ENCODE data around the gene WDR12. TPM values are rescaled to one million over a fixed set of nuclear protein-coding genes. Genes with fewer than 3 reads are reported as not detected.

Gene WDR12
- total and polyA plus RNA-seq, 9 of the 15 experiments (the other 6 are each of a cell fraction or from before 2014, with no cell fraction given) = 109 to 554 (median 174) TPM

DNA sequence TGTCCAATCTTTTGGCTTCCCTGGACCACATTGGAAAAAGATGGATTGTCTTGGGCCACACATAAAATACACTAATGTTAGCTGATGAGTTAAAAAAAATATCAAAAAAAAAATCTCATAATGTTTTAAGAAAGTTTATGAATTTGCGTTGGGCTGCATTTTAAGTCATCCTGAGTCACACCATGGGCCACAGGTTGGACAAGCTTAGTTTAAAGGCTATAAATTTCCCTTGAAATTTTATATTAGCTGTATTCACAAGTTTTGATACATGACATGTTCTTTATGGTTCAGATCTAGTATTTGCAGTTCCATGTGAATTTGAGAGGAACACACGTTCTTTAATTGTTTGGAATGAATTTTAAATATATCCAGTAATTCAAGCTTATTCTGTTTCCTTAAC, 22.5 kb upstream of the WDR12 start:
- Histone ChIP-seq H3K4me3 (no peak overlapping the region), H3K9ac (ENCODE audit: insufficient read depth in 1 of 2, low read depth in 2 of 2, low read length in 2 of 2) (no peak overlapping the region), H3K4me1 (replicated peaks in 1 of 2; ENCODE audit: control insufficient read depth in 2 of 2, insufficient read depth in 2 of 2, low read length in 2 of 2) (no peaks in the 10 kb centered on the region; a peak in 1 of 5 replicates), H3K9me1 (ENCODE audit: control insufficient read depth, insufficient read depth, low read length) (no peaks in the 10 kb centered on the region), H3K27ac (ENCODE audit: extremely low read depth, low read depth, low read length) (no peak overlapping the region), H3K79me2 (ENCODE audit: control insufficient read depth, insufficient read depth, low read length) (no peaks in the 10 kb centered on the region), H2AFZ (ENCODE audit: low read depth, low read length) (no peak overlapping the region), H4K20me1 (replicated peaks; ENCODE audit: control insufficient read depth, insufficient read depth, low read length) (no peaks in the 10 kb centered on the region), H3K36me3 (ENCODE audit: control insufficient read depth, insufficient read depth, low read length) (no peaks in the 10 kb centered on the region), H3K4me2 (ENCODE audit: insufficient read depth, low read length) (no peak overlapping the region), H3K9me3 (replicated peaks; ENCODE audit: control insufficient read depth, insufficient read depth, low read depth, low read length) (no peaks in the 10 kb centered on the region; the same call in 1 of the 2 replicates), H3K27me3 (ENCODE audit: control insufficient read depth in 2 of 2, insufficient read depth in 2 of 2, low read length in 2 of 2) (no peaks in the 10 kb centered on the region)
- ChIA-PET CTCF (ENCODE audit: low intra/inter-chr PET ratio) (no interaction called here), POLR2A (interaction anchor here (0.7 to 1.5 kb wide), 2 partner anchors 9 to 32 kb away, joined by 3 to 4 read pairs; no protein-coding TSS in a partner anchor)
- DNase-seq (ENCODE audit: extremely low read depth in 1 of 4, low spot score in 3 of 4) (no peak), FAIRE-seq (no peak), ATAC-seq (no peak)
- TF ChIP-seq ZNF12 (CRISPR knock-in tag; IDR thresholded peaks at IDR 0.05) (no peak), PHTF2 (CRISPR knock-in tag; IDR thresholded peaks at IDR 0.05) (no peak), FOXK2 (conservative IDR thresholded peaks at IDR 0.05 in 1 of 2, IDR thresholded peaks at IDR 0.05 in 1 of 2; ENCODE audit: low read depth in 2 of 2) (no peak), ZC3H8 (IDR thresholded peaks at IDR 0.05) (no peak), ZNF311 (CRISPR knock-in tag; IDR thresholded peaks at IDR 0.05) (no peak), CBX5 (IDR thresholded peaks at IDR 0.05; ENCODE audit: borderline replicate concordance, low read depth) (no peak), GTF2B (IDR thresholded peaks at IDR 0.05; ENCODE audit: extremely low read depth, insufficient read length) (no peak)
- TF ChIP-seq, protein P1, sequence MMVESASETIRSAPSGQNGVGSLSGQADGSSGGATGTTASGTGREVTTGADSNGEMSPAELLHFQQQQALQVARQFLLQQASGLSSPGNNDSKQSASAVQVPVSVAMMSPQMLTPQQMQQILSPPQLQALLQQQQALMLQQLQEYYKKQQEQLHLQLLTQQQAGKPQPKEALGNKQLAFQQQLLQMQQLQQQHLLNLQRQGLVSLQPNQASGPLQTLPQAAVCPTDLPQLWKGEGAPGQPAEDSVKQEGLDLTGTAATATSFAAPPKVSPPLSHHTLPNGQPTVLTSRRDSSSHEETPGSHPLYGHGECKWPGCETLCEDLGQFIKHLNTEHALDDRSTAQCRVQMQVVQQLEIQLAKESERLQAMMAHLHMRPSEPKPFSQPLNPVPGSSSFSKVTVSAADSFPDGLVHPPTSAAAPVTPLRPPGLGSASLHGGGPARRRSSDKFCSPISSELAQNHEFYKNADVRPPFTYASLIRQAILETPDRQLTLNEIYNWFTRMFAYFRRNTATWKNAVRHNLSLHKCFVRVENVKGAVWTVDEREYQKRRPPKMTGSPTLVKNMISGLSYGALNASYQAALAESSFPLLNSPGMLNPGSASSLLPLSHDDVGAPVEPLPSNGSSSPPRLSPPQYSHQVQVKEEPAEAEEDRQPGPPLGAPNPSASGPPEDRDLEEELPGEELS (CRISPR knock-in tag; IDR thresholded peaks at IDR 0.05; ENCODE audit: borderline replicate concordance) = no peak
- 81% methylated on average over 2 of the region's 2 CpGs for WGBS (ENCODE audit: insufficient coverage, low coverage, missing lambda C conversion rate)
- no TSS peak for BruUV-seq (replicated peaks)
- intact Hi-C loops (cut with micrococcal nuclease) = no loop called here
- in situ Hi-C loops (cut with MboI) = no loop called here

Measured in K562 (cell line).